A549 (cell line): ENCODE measurements around the gene NXPH1. TPM values are rescaled to one million over a fixed set of nuclear protein-coding genes. Genes with fewer than 3 reads are reported as not detected.

ENCODE experiments used
- ATAC-seq, 2 experiments: fragments of 200-7000 bp in 1 of 2; fragments of >200 bp in 1 of 2; cut with Nextera tagmentation in 1 of 2; cut with Tn5 transposase in 1 of 2; 3 replicates each; pipeline versions ENCODE4 v1.8.0 to v1.9.1; 2018 to 2020; ENCODE audit warnings: mild to moderate bottlenecking in 1 of 2, moderate library complexity in 1 of 2
- CTCF ChIA-PET: fragments of 300-600 bp; sonication (Branson Sonifier 250); formaldehyde crosslinking; extraction: SDS; loops from one replicate; lab custom pipeline; 2021; ENCODE audit warnings: antibody characterized with exemption, inconsistent platforms; lab: Yijun Ruan, JAX
- POLR2A ChIA-PET: fragments of 350-600 bp; formaldehyde crosslinking; extraction: SDS; loops from one replicate; lab custom pipeline; 2021; ENCODE audit warnings: antibody characterized with exemption, inconsistent platforms; lab: Yijun Ruan, JAX
- DNase-seq, 2 experiments: peaks; one replicate each; pipeline versions ENCODE4 v3.0.0 to v3.0.0-alpha.2; 2011 to 2016; ENCODE audit warnings: low read depth in 1 of 2, low spot score in 1 of 2
- FAIRE-seq: peaks from 2 replicates; lab custom pipeline; 2011; peaks lifted over from hg19 to GRCh38; lab: Jason Lieb, UNC
- H3K27ac ChIP-seq, 2 experiments: fragments of >200 bp; sonication (Bioruptor Twin); formaldehyde crosslinking; 3 replicates each; pipeline ENCODE4 v1.5.1; 2016 to 2017
- H3K4me1 ChIP-seq: fragments of >200 bp; sonication (Bioruptor Twin); formaldehyde crosslinking; 3 replicates; pipeline ENCODE4 v1.6.1; 2016
- H3K4me2 ChIP-seq: fragments of >200 bp; sonication (Bioruptor Twin); formaldehyde crosslinking; 3 replicates; pipeline ENCODE4 v1.6.1; 2016
- H3K4me3 ChIP-seq: fragments of >200 bp; sonication (Bioruptor Twin); formaldehyde crosslinking; 3 replicates; pipeline ENCODE4 v1.5.1; 2016
- H3K9me3 ChIP-seq: fragments of >200 bp; sonication (Bioruptor Twin); formaldehyde crosslinking; 3 replicates; pipeline ENCODE4 v1.6.1; 2016
- BHLHE40 ChIP-seq: IDR thresholded peaks from 2 replicates; pipeline ENCODE4 v1.6.1; 2012; ENCODE audit warnings: low read depth, low read length, inconsistent platforms
- CEBPB ChIP-seq, 2 experiments: fragments of >200 bp in 1 of 2; sonication (Bioruptor Twin) in 1 of 2; formaldehyde crosslinking in 1 of 2; IDR thresholded peaks; 2 replicates each; pipeline ENCODE4 v1.6.1; 2012 to 2016
- CHD4 ChIP-seq: fragments of 200-600 bp; sonication (generic); IDR thresholded peaks from 2 replicates; pipeline ENCODE4 v1.6.1; 2016; ENCODE audit warnings: antibody characterized with exemption, mild to moderate bottlenecking, borderline replicate concordance
- E2F6 ChIP-seq: IDR thresholded peaks from 2 replicates; pipeline ENCODE4 v1.6.1; 2012; ENCODE audit warnings: low read depth, borderline replicate concordance
- EHF ChIP-seq: fragments of 250-450 bp; sonication (Bioruptor Pico); IDR thresholded peaks from 2 replicates; pipeline ENCODE4 v1.5.0; 2020; ENCODE audit warnings: mild to moderate bottlenecking
- FOSB ChIP-seq: fragments of 250-450 bp; sonication (Bioruptor Pico); IDR thresholded peaks from 2 replicates; pipeline ENCODE4 v1.5.0; 2020; ENCODE audit warnings: mild to moderate bottlenecking, moderate library complexity
- FOSL2 ChIP-seq, 2 experiments: fragments of 450-650 bp in 1 of 2; fragments of >200 bp in 1 of 2; sonication (Bioruptor Twin) in 1 of 2; formaldehyde crosslinking; IDR thresholded peaks; 2 replicates each; pipeline versions ENCODE4 v1.5.0 to v1.6.1; 2016 to 2020; ENCODE audit warnings: mild to moderate bottlenecking in 1 of 2, moderate library complexity in 1 of 2
- FOXS1 ChIP-seq: fragments of 250-450 bp; sonication (Bioruptor Pico); IDR thresholded peaks from 2 replicates; pipeline ENCODE4 v1.5.0; 2020; ENCODE audit warnings: mild to moderate bottlenecking, moderate library complexity
- HDAC2 ChIP-seq: fragments of 200-600 bp; sonication (generic); IDR thresholded peaks from 2 replicates; pipeline ENCODE4 v1.6.1; 2016
- HES2 ChIP-seq: fragments of >200 bp; sonication (Bioruptor Twin); formaldehyde crosslinking; IDR thresholded peaks from 2 replicates; pipeline ENCODE4 v1.6.1; 2016
- HEYL ChIP-seq: fragments of 250-450 bp; sonication (Bioruptor Pico); IDR thresholded peaks from 2 replicates; pipeline ENCODE4 v1.8.0; 2021; ENCODE audit warnings: mild to moderate bottlenecking, moderate library complexity
- HOXA7 ChIP-seq: fragments of 250-450 bp; sonication (Bioruptor Pico); IDR thresholded peaks from 2 replicates; pipeline ENCODE4 v1.5.0; 2020; ENCODE audit warnings: mild to moderate bottlenecking, moderate library complexity
- HOXB13 ChIP-seq: fragments of 250-450 bp; sonication (Bioruptor Pico); IDR thresholded peaks from 2 replicates; pipeline ENCODE4 v1.5.0; 2020; ENCODE audit warnings: low read depth, mild to moderate bottlenecking, moderate library complexity
- JUNB ChIP-seq: fragments of >200 bp; sonication (Bioruptor Twin); formaldehyde crosslinking; IDR thresholded peaks from 2 replicates; pipeline ENCODE4 v1.6.1; 2016
- MAX ChIP-seq: IDR thresholded peaks from 2 replicates; pipeline ENCODE4 v1.6.1; 2012
- MAZ ChIP-seq: fragments of 150-350 bp; IDR thresholded peaks from 2 replicates; pipeline ENCODE4 v1.6.1; 2014; ENCODE audit warnings: antibody characterized with exemption, low read depth, low read length, borderline replicate concordance
- MYC ChIP-seq: IDR thresholded peaks from 2 replicates; pipeline ENCODE4 v1.6.1; 2012; ENCODE audit warnings: mild to moderate bottlenecking, inconsistent platforms, low read length, improper control_type of control experiment, borderline replicate concordance
- NPAS2 ChIP-seq: fragments of 250-450 bp; sonication (Bioruptor Pico); IDR thresholded peaks from 2 replicates; pipeline ENCODE4 v1.8.0; 2022; ENCODE audit warnings: mild to moderate bottlenecking, moderate library complexity, borderline replicate concordance
- PHF8 ChIP-seq: fragments of 200-600 bp; sonication (generic); IDR thresholded peaks from 2 replicates; pipeline ENCODE4 v1.6.1; 2016; ENCODE audit warnings: low read depth, mild to moderate bottlenecking, antibody characterized with exemption, moderate library complexity, borderline replicate concordance
- POLR2A ChIP-seq: IDR thresholded peaks from 2 replicates; pipeline ENCODE4 v1.6.1; 2012; ENCODE audit warnings: mild to moderate bottlenecking, low read length
- RAD21 ChIP-seq, 2 experiments: fragments of >200 bp in 1 of 2; sonication (Bioruptor Twin) in 1 of 2; formaldehyde crosslinking in 1 of 2; IDR thresholded peaks in 1 of 2; conservative IDR thresholded peaks in 1 of 2; 2 replicates in 1 of 2; 3 replicates in 1 of 2; pipeline ENCODE4 v1.6.1; 2012 to 2018; ENCODE audit warnings: inconsistent platforms in 1 of 2
- RNF2 ChIP-seq: fragments of 200-600 bp; sonication (generic); IDR thresholded peaks from 2 replicates; pipeline ENCODE4 v1.6.1; 2016; ENCODE audit warnings: low read depth, mild to moderate bottlenecking, antibody characterized with exemption, moderate library complexity, borderline replicate concordance
- SMC3 ChIP-seq: fragments of >200 bp; sonication (Bioruptor Twin); formaldehyde crosslinking; IDR thresholded peaks from 3 replicates; pipeline ENCODE4 v1.6.1; 2018; ENCODE audit warnings: inconsistent platforms
- TP53 ChIP-seq: fragments of 250-450 bp; sonication (Bioruptor Pico); IDR thresholded peaks from 2 replicates; pipeline ENCODE4 v1.5.0; 2021; ENCODE audit warnings: mild to moderate bottlenecking, moderate library complexity
- USF2 ChIP-seq: fragments of 450-650 bp; IDR thresholded peaks from 2 replicates; pipeline ENCODE4 v1.6.1; 2014; ENCODE audit warnings: antibody characterized with exemption
- ZFP36 ChIP-seq: fragments of 450-650 bp; IDR thresholded peaks from 2 replicates; pipeline ENCODE4 v1.6.1; 2014; ENCODE audit warnings: borderline replicate concordance; ENCODE audit not compliant: partially characterized antibody
- ZNF302 ChIP-seq: fragments of 250-450 bp; sonication (Bioruptor Pico); IDR thresholded peaks from 2 replicates; pipeline ENCODE4 v1.9.0; 2021; ENCODE audit warnings: inconsistent platforms, mild to moderate bottlenecking, moderate library complexity
- WGBS: methylation state at CpG from one replicate; pipeline ENCODE4 v1.1.6; 2017; ENCODE audit errors: missing lambda C conversion rate; 5-methylcytosine and 5-hydroxymethylcytosine counted together
- polyA plus RNA-seq, 4 experiments: library from polyadenylated mRNA; depleted of rRNA in 3 of 4; stranded (reverse); fragments of >200 nt; fragmentation: RNase III in 1 of 4; extraction: RNeasy Plus Mini Kit Qiagen cat#74134 plus additional on column Dnase treatment in 1 of 4; gene quantifications; 2 replicates in 3 of 4; 3 replicates in 1 of 4; pipeline ENCODE4 v1.2.3, GENCODE V29; 2011 to 2017

The NXPH1 gene
- polyA plus RNA-seq, 2 of the 4 experiments (the other 2 are of a cell fraction), result not detected

- FAIRE-seq (no peak), ATAC-seq (no peak), DNase-seq (no peak)
- ChIA-PET POLR2A (no interaction called here), CTCF (no interaction called here)
- no peak for TF ChIP-seq NPAS2 (CRISPR knock-in tag)
- no peak for TF ChIP-seq CEBPB (IDR thresholded peaks at IDR 0.05)
- no peak for TF ChIP-seq PHF8
- no peak for TF ChIP-seq HES2
- no peak for TF ChIP-seq EHF
- TF ChIP-seq RNF2, result no peak
- no peak for TF ChIP-seq USF2
- no peak for TF ChIP-seq BHLHE40
- no peak for TF ChIP-seq HOXB13 (CRISPR knock-in tag)
- no peak for TF ChIP-seq FOSB
- no peak for TF ChIP-seq TP53 (CRISPR knock-in tag)
- TF ChIP-seq SMC3, result no peak
- TF ChIP-seq MYC, result no peak
- TF ChIP-seq HEYL (CRISPR knock-in tag), result no peak
- TF ChIP-seq ZNF302, result no peak
- no peak for TF ChIP-seq FOSL2 (IDR thresholded peaks at IDR 0.05)
- no peak for TF ChIP-seq FOSL2 (CRISPR knock-in tag; IDR thresholded peaks at IDR 0.05)
- TF ChIP-seq HDAC2, result no peak
- peaks cover 4% of the 10 kb centered on the region; the same call in 1 of the 3 replicates for H3K9me3 ChIP-seq
- no peaks in the 10 kb centered on the region for H3K4me1 ChIP-seq
- H3K4me2 ChIP-seq, result no peak overlapping the region
- H3K27ac ChIP-seq, result no peak overlapping the region
- H3K4me3 ChIP-seq, result no peak overlapping the region
- WGBS, result 0% methylated on average over 1 of the region's 1 CpG
Observed at GRCh38 chr7:8620169-8620568, 186.8 kb downstream of the NXPH1 start.

GRCh38 chr7:8625612-8626011, 192.2 kb downstream of the NXPH1 start:
- POLR2A ChIA-PET, result no interaction called here

GRCh38 chr7:8627325-8627724, 193.9 kb downstream of the NXPH1 start:
- no peak overlapping the region for H3K27ac ChIP-seq
- ATAC-seq, result no peak
- DNase-seq, result no peak
- 2% methylated on average over 2 of the region's 2 CpGs for WGBS
- no peaks in the 10 kb centered on the region for H3K9me3 ChIP-seq
- no peak overlapping the region for H3K4me2 ChIP-seq
- H3K4me1 ChIP-seq, result no peaks in the 10 kb centered on the region
- CTCF ChIA-PET, result no interaction called here
- H3K4me3 ChIP-seq, result no peak overlapping the region
- POLR2A ChIA-PET, result no interaction called here
- no peak for FAIRE-seq
- TF ChIP-seq BHLHE40 (no peak), E2F6 (no peak), USF2 (no peak), JUNB (no peak), EHF (no peak), RNF2 (no peak), HOXA7 (CRISPR knock-in tag) (no peak), FOXS1 (CRISPR knock-in tag) (no peak)

More at GRCh38 chr7:8625612-8626011, 192.2 kb downstream of the NXPH1 start:
- no peak overlapping the region for H3K4me3 ChIP-seq
- H3K27ac ChIP-seq, result no peak overlapping the region
- DNase-seq (no peak), ATAC-seq (no peak), FAIRE-seq (no peak)
- TF ChIP-seq FOXS1 (CRISPR knock-in tag) (no peak), CHD4 (no peak), MAX (no peak), TP53 (CRISPR knock-in tag) (no peak), ZFP36 (no peak), MAZ (no peak), BHLHE40 (no peak), RAD21 (conservative IDR thresholded peaks at IDR 0.05 in 1 of 2, IDR thresholded peaks at IDR 0.05 in 1 of 2) (no peak), EHF (no peak), HOXA7 (CRISPR knock-in tag) (no peak), NPAS2 (CRISPR knock-in tag) (no peak), FOSB (no peak), FOSL2 (IDR thresholded peaks at IDR 0.05) (no peak), FOSL2 (CRISPR knock-in tag; IDR thresholded peaks at IDR 0.05) (no peak), RNF2 (no peak), HEYL (CRISPR knock-in tag) (no peak), POLR2A (no peak)
- no peaks in the 10 kb centered on the region for H3K4me1 ChIP-seq
- CTCF ChIA-PET, result no interaction called here
- no peaks in the 10 kb centered on the region for H3K9me3 ChIP-seq
- H3K4me2 ChIP-seq, result no peak overlapping the region
